Measurements from ENCODE around the gene PNMA8C.
"Not testable (repeated sequence)": the region's sequence is repeated elsewhere in the genome, so short reads cannot be mapped to it uniquely, and the experiment has no call there.

Gene PNMA8C

DNA sequence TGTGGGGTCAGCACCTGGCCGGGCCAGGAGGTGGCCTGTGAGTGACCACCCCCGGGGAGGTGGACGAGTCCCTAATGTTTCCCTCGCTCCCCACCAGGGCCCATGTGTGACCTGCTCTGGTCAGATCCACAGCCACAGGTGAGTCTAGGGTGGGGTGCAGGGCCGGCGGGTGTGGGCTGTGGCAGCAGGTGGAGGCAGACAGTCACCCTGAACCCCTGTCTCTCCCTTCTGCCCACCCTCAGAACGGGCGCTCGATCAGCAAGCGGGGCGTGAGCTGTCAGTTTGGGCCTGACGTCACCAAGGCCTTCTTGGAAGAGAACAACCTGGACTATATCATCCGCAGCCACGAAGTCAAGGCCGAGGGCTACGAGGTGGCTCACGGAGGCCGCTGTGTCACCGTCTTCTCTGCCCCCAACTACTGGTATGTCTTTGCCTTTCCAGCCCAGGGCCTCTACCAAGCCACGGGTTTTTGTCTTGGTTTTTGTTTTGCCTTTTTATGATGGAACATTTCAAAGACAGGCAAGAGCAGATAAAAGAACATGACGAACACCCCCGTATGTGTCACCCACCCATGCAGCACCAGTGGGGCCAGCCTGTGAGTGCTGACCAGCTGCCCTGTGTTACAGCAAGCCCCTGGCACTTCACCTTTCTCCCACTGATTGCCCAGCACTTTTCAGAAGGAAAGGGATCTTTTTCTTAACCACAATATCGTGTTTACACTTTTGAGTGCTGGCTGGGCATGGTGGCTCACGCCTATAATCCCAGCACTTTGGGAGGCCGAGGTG, 40.2 kb downstream of the PNMA8C start:
- DNase-seq (ENCODE audit: low spot score) = no peak

DNA sequence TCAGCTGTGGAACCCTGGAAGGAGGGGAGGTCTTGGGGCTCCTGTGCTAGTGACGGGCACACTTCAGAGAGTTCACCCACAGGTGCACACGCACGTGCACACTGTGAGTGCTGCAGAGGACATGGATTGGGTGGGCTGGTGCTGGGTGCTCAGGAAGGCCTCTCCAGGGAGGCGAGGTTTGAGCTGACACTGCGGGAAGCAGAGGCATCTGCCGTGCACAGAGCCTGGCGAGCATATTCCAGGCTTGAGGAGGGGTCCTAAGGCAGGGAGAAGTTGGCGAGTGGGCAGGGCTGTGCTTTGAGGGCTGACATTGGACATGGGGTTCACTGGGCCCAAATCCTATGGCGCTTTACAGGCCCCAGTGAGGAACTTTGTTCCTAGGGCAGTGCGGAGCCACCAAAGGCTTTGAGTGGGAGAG, 41.0 kb downstream of the PNMA8C start:
- DNase-seq (ENCODE audit: low spot score) = no peak

GRCh38 chr19:46386996-46387712, 41.6 kb downstream of the PNMA8C start:
- no peak for DNase-seq (ENCODE audit: low spot score)

GRCh38 chr19:46386151-46386550, 42.6 kb downstream of the PNMA8C start:
- DNase-seq (ENCODE audit: low spot score) = no peak

DNA sequence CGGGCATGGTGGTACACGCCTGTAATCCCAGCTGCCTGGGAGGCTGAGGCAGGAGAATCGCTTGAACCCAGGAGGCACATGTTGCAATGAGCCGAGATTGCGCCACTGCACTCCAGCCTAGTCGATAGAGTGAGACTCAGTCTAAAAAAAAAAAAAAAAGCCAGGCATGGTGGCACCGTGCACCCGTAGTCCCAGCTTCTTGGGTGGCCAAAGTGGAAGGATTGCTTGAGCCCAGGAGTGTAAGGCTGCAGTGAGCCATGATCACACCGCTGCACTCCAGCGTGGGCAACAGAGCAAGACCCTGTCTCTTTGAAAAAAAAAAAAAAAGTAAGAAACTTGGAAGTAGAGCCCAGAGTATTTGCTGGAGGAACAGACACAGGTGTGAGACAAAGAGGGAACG, 43.1 kb downstream of the PNMA8C start:
- no peak for DNase-seq (ENCODE audit: low spot score)

- no peak for DNase-seq (ENCODE audit: low spot score)
Measured at GRCh38 chr19:46384396-46384795, 44.3 kb downstream of the PNMA8C start.

DNA sequence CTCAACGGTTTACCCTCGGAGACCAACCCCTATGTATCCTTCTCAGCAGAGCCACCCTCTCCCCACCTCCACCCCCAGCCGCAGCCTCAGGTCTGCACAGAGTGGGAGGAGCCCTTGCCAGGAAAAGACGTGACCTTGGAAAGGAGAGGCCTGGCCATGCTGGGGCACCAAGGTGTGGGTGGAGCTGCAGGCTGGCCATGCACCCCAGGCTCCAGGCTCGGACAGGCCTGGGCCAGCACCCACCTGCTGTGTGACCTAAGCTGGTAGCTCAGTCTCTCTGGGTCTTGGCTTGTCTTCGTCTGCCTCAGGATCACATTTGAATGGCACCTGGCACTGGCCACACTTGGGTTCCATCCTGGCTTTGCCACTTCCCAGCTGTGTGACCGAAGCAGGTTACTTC, 44.9 kb downstream of the PNMA8C start:
- no peak for DNase-seq (ENCODE audit: low spot score)

DNA sequence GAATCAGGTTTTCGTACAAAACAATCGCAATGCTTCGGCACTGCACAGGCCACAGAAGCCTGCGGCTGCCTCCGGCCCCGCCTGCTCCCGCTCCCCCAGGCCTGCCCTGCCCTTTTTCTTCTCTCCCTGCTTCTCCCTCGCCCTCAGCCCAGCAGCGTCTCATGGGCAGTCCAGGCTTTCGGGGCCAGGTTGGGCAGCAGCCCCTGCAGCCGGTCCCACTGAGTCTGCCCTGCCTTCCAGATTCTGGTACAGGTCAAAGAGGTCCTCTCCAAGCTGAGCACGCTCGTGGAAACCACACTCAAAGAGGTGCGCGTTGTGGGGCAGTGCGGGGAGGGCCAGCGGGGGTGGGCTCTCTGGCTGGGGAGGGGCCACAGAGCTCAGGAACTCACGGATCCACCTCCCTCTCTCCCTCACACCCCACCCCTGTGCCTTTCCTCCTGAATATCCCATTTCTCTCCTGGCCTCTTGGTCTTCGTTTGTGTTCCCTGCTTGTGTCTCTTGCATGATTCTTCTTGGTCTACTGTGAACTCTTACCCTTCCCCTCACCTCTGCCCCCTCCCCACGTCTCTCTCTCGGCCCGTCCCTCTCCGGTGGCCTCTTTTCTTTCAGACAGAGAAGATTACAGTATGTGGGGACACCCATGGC, 45.4 kb downstream of the PNMA8C start:
- DNase-seq (ENCODE audit: low spot score) = no peak

DNA sequence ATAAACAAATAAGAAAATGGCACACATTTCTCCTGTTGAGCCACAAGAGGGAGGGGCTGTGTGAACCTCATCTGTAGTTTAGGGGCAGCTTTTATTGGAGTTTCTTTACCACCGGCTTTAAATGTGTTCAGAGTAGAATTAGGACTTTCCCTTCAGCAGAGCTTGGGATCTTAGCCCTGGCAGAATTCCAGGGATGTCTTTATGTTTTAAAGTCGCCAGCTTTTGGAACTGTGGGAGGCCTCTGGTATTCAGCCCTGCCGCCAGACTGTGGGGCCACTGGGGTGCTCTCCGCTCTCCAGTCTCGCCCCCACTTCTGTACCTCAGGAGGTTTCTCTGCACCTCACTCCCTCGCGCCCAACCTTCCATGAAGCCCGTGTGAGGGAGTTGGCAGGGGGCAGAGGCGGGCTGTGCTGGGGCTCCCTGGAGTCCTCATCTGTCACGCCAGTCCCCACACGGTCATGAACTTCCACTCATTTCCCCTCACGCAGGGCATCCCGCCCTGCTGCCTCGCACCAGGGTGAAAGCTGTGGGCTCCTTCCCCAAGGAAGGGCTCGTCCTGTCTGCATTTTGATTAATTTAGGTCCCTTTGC, 46.9 kb downstream of the PNMA8C start:
- no peak for DNase-seq (ENCODE audit: low spot score)

GRCh38 chr19:46381346-46381745, 47.4 kb downstream of the PNMA8C start:
- no peak for DNase-seq (ENCODE audit: low spot score)

DNA sequence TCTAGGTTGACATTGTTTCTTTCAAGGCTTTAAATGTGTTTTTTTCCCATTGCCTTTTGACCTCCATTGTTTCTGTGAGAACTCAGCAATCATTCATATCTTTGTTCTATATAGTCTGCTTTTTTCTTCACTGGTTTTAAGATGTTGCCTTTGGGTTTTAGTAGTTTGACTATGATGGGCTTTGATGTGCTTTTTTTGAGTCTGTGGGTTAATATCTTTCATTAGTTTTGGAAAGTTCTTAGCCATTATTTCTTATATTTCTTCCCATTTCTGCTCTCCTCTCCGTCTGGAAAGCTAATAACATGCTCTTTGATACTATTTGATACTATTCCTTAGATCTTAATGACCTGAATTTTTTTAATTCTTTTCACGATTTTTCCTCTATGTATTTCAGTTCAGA, 48.0 kb downstream of the PNMA8C start:
- no peak for DNase-seq (ENCODE audit: low spot score)

- no peak for DNase-seq (ENCODE audit: low spot score)
Measured at GRCh38 chr19:46378268-46378667, 50.5 kb downstream of the PNMA8C start.

- no peak for DNase-seq (ENCODE audit: low spot score)
Measured at GRCh38 chr19:46376241-46377153, 52.2 kb downstream of the PNMA8C start.

- DNase-seq (ENCODE audit: low spot score) = not testable (repeated sequence)
Measured at GRCh38 chr19:46375476-46376067, 53.2 kb downstream of the PNMA8C start.

Data from SW480 (cell line).